H1 (cell line): ENCODE results near the gene SLC51B. TPM values are rescaled to one million over a fixed set of nuclear protein-coding genes. Genes with fewer than 3 reads are reported as not detected.
A peak's percentile ranks its signal among the peaks of the same experiment; 100 is the strongest.

Experiments
- CTCF ChIA-PET: fragments of 300-600 bp; sonication (Branson Sonifier 250); formaldehyde crosslinking; loops from one replicate; lab custom pipeline; 2021; ENCODE audit not compliant: partially characterized antibody; lab: Charles Lee
- POLR2A ChIA-PET: fragments of 300-600 bp; sonication (Branson Sonifier 250); formaldehyde crosslinking; loops from one replicate; lab custom pipeline; 2021; ENCODE audit warnings: inconsistent platforms; ENCODE audit not compliant: partially characterized antibody; lab: Charles Lee
- DNase-seq, 2 experiments: peaks; one replicate each; pipeline versions ENCODE4 v3.0.0 to v3.0.0-alpha.2; 2010 to 2022; ENCODE audit warnings: low spot score in 2 of 2, low read depth in 1 of 2, mixed read lengths in 1 of 2
- FAIRE-seq: peaks from 2 replicates; lab custom pipeline; 2011; peaks lifted over from hg19 to GRCh38; lab: Jason Lieb, UNC
- H2AFZ ChIP-seq: 2 replicates; pipeline ENCODE4 v1.8.1; 2012; ENCODE audit warnings: low read length, inconsistent platforms
- H2AK5ac ChIP-seq: 2 replicates; pipeline ENCODE4 v1.6.1; 2013; ENCODE audit warnings: low read depth, low read length
- H2BK120ac ChIP-seq: replicated peaks from 2 replicates; pipeline ENCODE3; 2013; ENCODE audit warnings: low read depth, low read length, inconsistent platforms
- H2BK12ac ChIP-seq: 2 replicates; pipeline ENCODE4 v1.6.1; 2013; ENCODE audit warnings: low read depth, low read length
- H2BK15ac ChIP-seq: 2 replicates; pipeline ENCODE4 v1.6.1; 2013; ENCODE audit warnings: low read length
- H2BK20ac ChIP-seq: 2 replicates; pipeline ENCODE4 v1.6.1; 2013; ENCODE audit warnings: low read length
- H2BK5ac ChIP-seq: 2 replicates; pipeline ENCODE4 v1.6.1; 2013; ENCODE audit warnings: low read depth, low read length
- H3K14ac ChIP-seq: 2 replicates; pipeline ENCODE4 v1.6.1; 2013; ENCODE audit warnings: inconsistent platforms; ENCODE audit not compliant: insufficient read length
- H3K18ac ChIP-seq: 2 replicates; pipeline ENCODE4 v1.6.1; 2013; ENCODE audit warnings: low read length; ENCODE audit errors: extremely low read depth
- H3K23ac ChIP-seq: 2 replicates; pipeline ENCODE4 v1.6.1; 2013; ENCODE audit warnings: inconsistent platforms; ENCODE audit not compliant: insufficient read length
- H3K23me2 ChIP-seq: 2 replicates; pipeline ENCODE4 v1.6.1; 2013; ENCODE audit warnings: low read depth, low read length
- H3K27ac ChIP-seq: 2 replicates; pipeline ENCODE4 v1.6.1; 2011; ENCODE audit warnings: low read depth, low read length, inconsistent platforms
- H3K27me3 ChIP-seq, 4 experiments: replicated peaks in 1 of 4; 1 replicate in 1 of 4; 2 replicates in 3 of 4; pipeline versions ENCODE4 v1.6.1 to v1.8.1; 2011 to 2013; ENCODE audit warnings: low read length in 3 of 4, mild to moderate bottlenecking in 3 of 4, inconsistent platforms in 2 of 4, mixed read lengths in 2 of 4, moderate library complexity in 1 of 4; ENCODE audit not compliant: control insufficient read depth in 3 of 4, insufficient read depth in 3 of 4; ENCODE audit errors: extremely low read depth in 1 of 4
- H3K36me3 ChIP-seq, 4 experiments: 2 replicates each; pipeline versions ENCODE4 v1.6.1 to v1.8.1; 2011 to 2013; ENCODE audit warnings: mild to moderate bottlenecking in 4 of 4, low read length in 3 of 4, moderate library complexity in 2 of 4, control low read depth in 1 of 4, inconsistent platforms in 1 of 4; ENCODE audit not compliant: insufficient read depth in 4 of 4, control insufficient read depth in 2 of 4
- H3K4ac ChIP-seq: replicated peaks from 2 replicates; pipeline ENCODE3; 2013; ENCODE audit warnings: low read length, low read depth, mixed read lengths, inconsistent platforms; ENCODE audit not compliant: insufficient read length
- H3K4me1 ChIP-seq, 4 experiments: replicated peaks in 1 of 4; 1 replicate in 1 of 4; 2 replicates in 3 of 4; pipeline versions ENCODE4 v1.6.1 to v1.8.1; 2011 to 2013; ENCODE audit warnings: low read length in 3 of 4, inconsistent platforms in 2 of 4, mixed read lengths in 1 of 4; ENCODE audit not compliant: insufficient read depth in 4 of 4, control insufficient read depth in 3 of 4
- H3K4me2 ChIP-seq, 2 experiments: 2 replicates each; pipeline versions ENCODE4 v1.6.1 to v1.8.1; 2011 to 2013; ENCODE audit warnings: low read depth in 2 of 2, low read length in 2 of 2, control low read depth in 1 of 2, inconsistent platforms in 1 of 2, mild to moderate bottlenecking in 1 of 2; ENCODE audit not compliant: insufficient read depth in 1 of 2
- H3K4me3 ChIP-seq, 4 experiments: fragments of 200-600, 300-600 bp in 1 of 4; sonication (generic), shearing (Covaris generic), sonication (Bioruptor Twin) in 1 of 4; 2 replicates each; pipeline versions ENCODE4 v1.5.1 to v1.8.1; 2011 to 2016; ENCODE audit warnings: low read length in 4 of 4, low read depth in 3 of 4, control low read depth in 2 of 4, inconsistent platforms in 2 of 4, mild to moderate bottlenecking in 2 of 4, mixed read lengths in 1 of 4, moderate library complexity in 1 of 4; ENCODE audit not compliant: insufficient read depth in 2 of 4; ENCODE audit errors: extremely low read depth in 1 of 4
- H3K56ac ChIP-seq: replicated peaks from 2 replicates; pipeline ENCODE3; 2013; ENCODE audit warnings: low read depth, mild to moderate bottlenecking, mixed read lengths, low read length, inconsistent platforms; ENCODE audit not compliant: insufficient read length
- H3K79me1 ChIP-seq: 2 replicates; pipeline ENCODE4 v1.6.1; 2013; ENCODE audit warnings: low read depth, low read length, control low read depth
- H3K79me2 ChIP-seq, 2 experiments: 2 replicates each; pipeline versions ENCODE4 v1.6.1 to v1.8.1; 2012 to 2013; ENCODE audit warnings: low read length in 2 of 2, mild to moderate bottlenecking in 2 of 2, inconsistent platforms in 1 of 2; ENCODE audit not compliant: insufficient read depth in 2 of 2, control insufficient read depth in 1 of 2
- H3K9ac ChIP-seq, 4 experiments: replicated peaks in 1 of 4; 1 replicate in 1 of 4; 2 replicates in 3 of 4; pipeline versions ENCODE4 v1.6.1 to v1.8.1; 2011 to 2013; ENCODE audit warnings: low read depth in 3 of 4, low read length in 3 of 4, control low read depth in 2 of 4, mild to moderate bottlenecking in 2 of 4, moderate library complexity in 2 of 4, inconsistent platforms in 1 of 4; ENCODE audit errors: extremely low read depth in 1 of 4
- H3K9me3 ChIP-seq, 2 experiments: 2 replicates each; pipeline versions ENCODE4 v1.6.1 to v1.8.1; 2012 to 2013; ENCODE audit warnings: mild to moderate bottlenecking in 2 of 2, moderate library complexity in 2 of 2, control low read depth in 1 of 2, inconsistent platforms in 1 of 2, low read depth in 1 of 2, low read length in 1 of 2, mixed read lengths in 1 of 2; ENCODE audit not compliant: insufficient read depth in 2 of 2
- H4K20me1 ChIP-seq, 2 experiments: replicated peaks in 1 of 2; 2 replicates each; pipeline versions ENCODE3 to v1.8.1; 2011 to 2013; ENCODE audit warnings: inconsistent platforms in 2 of 2, low read length in 2 of 2, mild to moderate bottlenecking in 1 of 2; ENCODE audit not compliant: insufficient read depth in 2 of 2, control insufficient read depth in 1 of 2
- H4K5ac ChIP-seq: 2 replicates; pipeline ENCODE4 v1.6.1; 2013; ENCODE audit warnings: low read length, low read depth, mixed read lengths, inconsistent platforms; ENCODE audit not compliant: insufficient read length
- H4K8ac ChIP-seq: 2 replicates; pipeline ENCODE4 v1.8.0; 2013; ENCODE audit warnings: mild to moderate bottlenecking, moderate library complexity, low read length, inconsistent platforms; ENCODE audit not compliant: insufficient read depth; ENCODE audit errors: extremely low read depth
- H4K91ac ChIP-seq: replicated peaks from 2 replicates; pipeline ENCODE3; 2013; ENCODE audit warnings: low read length, mixed read lengths, inconsistent platforms; ENCODE audit not compliant: insufficient read length
- BCL11A ChIP-seq, 2 experiments: IDR thresholded peaks; one replicate each; pipeline ENCODE4 v1.6.1; 2011; ENCODE audit warnings: low read depth in 2 of 2, low read length in 2 of 2, mild to moderate bottlenecking in 2 of 2
- CEBPB ChIP-seq: IDR thresholded peaks from 2 replicates; pipeline ENCODE4 v1.6.1; 2012; ENCODE audit warnings: low read depth, low read length
- CREB1 ChIP-seq: IDR thresholded peaks from 2 replicates; pipeline ENCODE4 v1.6.1; 2012; ENCODE audit warnings: inconsistent platforms
- EZH2 ChIP-seq: fragments of 200-600 bp; sonication (generic); IDR thresholded peaks from 2 replicates; pipeline ENCODE4 v1.7.1; 2012; ENCODE audit warnings: low read depth, mild to moderate bottlenecking, moderate library complexity, low read length, inconsistent platforms; ENCODE audit not compliant: severe bottlenecking
- MAFK ChIP-seq: IDR thresholded peaks from 2 replicates; pipeline ENCODE4 v1.6.1; 2012; ENCODE audit warnings: low read depth, mild to moderate bottlenecking, improper control_type of control experiment, low read length
- SP1 ChIP-seq: IDR thresholded peaks from 2 replicates; pipeline ENCODE4 v1.6.1; 2011; ENCODE audit warnings: low read depth, low read length
- YY1 ChIP-seq: IDR thresholded peaks from 2 replicates; pipeline ENCODE4 v1.6.1; 2011; ENCODE audit warnings: low read depth, mild to moderate bottlenecking, low read length
- WGBS, 2 experiments: shearing (Covaris generic) in 1 of 2; methylation state at CpG; one replicate each; pipeline versions ENCODE4 v1.1.6 to v1.1.7; 2013 to 2015; ENCODE audit warnings: low lambda C conversion rate in 2 of 2, mixed read lengths in 2 of 2, inconsistent platforms in 1 of 2, low coverage in 1 of 2, missing lambda C conversion rate in 1 of 2; ENCODE audit not compliant: insufficient replicate concordance in 2 of 2, insufficient coverage in 1 of 2, insufficient read length in 1 of 2; ENCODE audit errors: extremely low coverage in 1 of 2, missing lambda C conversion rate in 1 of 2; 5-methylcytosine and 5-hydroxymethylcytosine counted together
- polyA plus RNA-seq, 7 experiments: library from polyadenylated mRNA; depleted of rRNA in 3 of 7; stranded (reverse) in 5 of 7; unstranded in 2 of 7; fragments of >200 nt in 5 of 7; fragments of 200-250 nt in 2 of 7; gene quantifications; 1 replicate in 5 of 7; 2 replicates in 1 of 7; 4 replicates in 1 of 7; pipeline versions ENCODE4 v1.2.1 to v1.2.3, GENCODE V29; 2011 to 2013; ENCODE audit warnings: missing spikeins in 2 of 7, mixed read lengths in 2 of 7
- total RNA-seq: library from RNA; stranded (reverse); fragmentation: NEBNext Ultra II Directional; extraction: Animal tissue kit (Norgen Biotek cat#: 25700); gene quantifications from 2 replicates; pipeline ENCODE4 v1.2.1, GENCODE V29; 2021

SLC51B gene
- total and polyA plus RNA-seq, 2 of the 8 experiments (the other 6 are each of a cell fraction or from before 2014, with no cell fraction given): not detected

DNA sequence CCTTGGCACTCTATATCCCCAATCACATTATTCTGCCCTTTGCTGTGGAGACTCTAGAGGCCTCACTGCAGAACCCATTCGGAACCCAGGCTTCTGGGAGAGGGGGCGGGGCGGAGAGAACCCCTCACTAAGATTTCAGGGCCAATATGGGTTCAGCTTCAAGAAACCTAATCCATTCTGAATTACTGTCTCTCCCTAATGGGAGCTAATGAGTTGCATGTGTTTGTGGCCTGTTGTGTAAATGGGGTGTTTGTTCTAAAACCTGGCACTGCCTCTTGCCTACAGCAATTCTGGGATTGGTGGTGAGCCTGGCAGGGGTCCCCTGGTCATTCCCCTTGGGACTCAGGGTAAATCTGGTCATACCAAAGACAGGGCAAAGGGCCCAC is 23.2 kb downstream of the SLC51B start:
- Histone ChIP-seq H4K5ac (no peak overlapping the region), H3K27me3 (peaks cover 0 to 6% (median 1%) of the 10 kb centered on the region in 4 experiments; a peak in 3 of 7 replicates), H3K79me2 (no peaks in the 10 kb centered on the region; a peak in 1 of 4 replicates), H3K9ac (no peak overlapping the region), H2BK15ac (0 out of 2 replicates have a peak overlapping the region, but pooled peaks have one; percentile 89), H3K27ac (no peak overlapping the region), H4K8ac (no peak overlapping the region), H3K4me1 (peaks cover 5 to 19% (median 7%) of the 10 kb centered on the region in 4 experiments), H3K79me1 (peaks cover 3% of the 10 kb centered on the region; the same call in 1 of the 2 replicates), H3K14ac (no peak overlapping the region), H2BK12ac (peak overlapping the region; percentile 44; the same call in 1 of the 2 replicates), H3K4me3 (peak overlapping the region; percentile 43 to 71 (median 53); a peak in 5 of 8 replicates), H2BK20ac (0 out of 2 replicates have a peak overlapping the region, but pooled peaks have one; percentile 15), H4K20me1 (no peaks in the 10 kb centered on the region), H3K56ac (no peak overlapping the region), H4K91ac (no peak overlapping the region), H3K23ac (no peak overlapping the region), H3K4ac (no peak overlapping the region), H3K4me2 (peak overlapping the region; percentile 82 to 90), H3K36me3 (no peaks in the 10 kb centered on the region), H2AFZ (no peak overlapping the region), H3K9me3 (peaks cover 3% of the 10 kb centered on the region in 2 experiments; a peak in 2 of 4 replicates), H2BK5ac (no peak overlapping the region), H2AK5ac (no peak overlapping the region; the same call in 1 of the 2 replicates), H3K23me2 (peaks cover 6% of the 10 kb centered on the region; the same call in 1 of the 2 replicates), H3K18ac (no peak overlapping the region; the same call in 1 of the 2 replicates), H2BK120ac (no peak overlapping the region)
- FAIRE-seq (no peak), DNase-seq (no peak)
- ChIA-PET CTCF (interaction anchor here (0.9 to 33.2 kb wide), 9 partner anchors 5 to 1835 kb away, joined by 3 to 1213 read pairs (median 4); partner anchors contain the start of genes KBTBD13, RASL12 and SLC51B), POLR2A (interaction anchor here (0.6 to 8.0 kb wide), 8 partner anchors 14 to 463 kb away, joined by 3 to 93 read pairs (median 4); partner anchors contain the start of genes KBTBD13 and RNU5B-1)
- 57% methylated on average over 3 of the region's 3 CpGs; no CpG with 5 or more reads in 1 of the 2 experiments for WGBS, 2 experiments
- TF ChIP-seq MAFK (no peak), EZH2 (no peak), CREB1 (no peak), SP1 (no peak), CEBPB (no peak), BCL11A (IDR thresholded peaks at IDR 0.05; ENCODE audit: low read depth in 2 of 2, low read length in 2 of 2) (no peak), YY1 (no peak)
